NB4 (cell line): ENCODE results near the gene DYDC2.

ENCODE experiments used
- DNase-seq: peaks from one replicate; pipeline ENCODE4 v3.0.0; 2010; ENCODE audit warnings: low read depth
- H3K4me3 ChIP-seq: one replicate; pipeline ENCODE4 v1.5.1; 2011; ENCODE audit warnings: mild to moderate bottlenecking, low read depth, low read length, moderate library complexity
- MYC ChIP-seq: IDR thresholded peaks from 2 replicates; pipeline ENCODE4 v1.6.1; 2011; ENCODE audit warnings: low read depth, low read length
- POLR2A ChIP-seq: IDR thresholded peaks from 2 replicates; pipeline ENCODE4 v1.6.1; 2011; ENCODE audit warnings: mild to moderate bottlenecking; ENCODE audit not compliant: insufficient read length; ENCODE audit errors: extremely low read depth
- TF ChIP-seq, protein P1 (sequence below): IDR thresholded peaks from one replicate; pipeline ENCODE4 v1.5.1; 2012; ENCODE audit warnings: low read depth, low read length
- TF ChIP-seq, protein P2 (sequence below): IDR thresholded peaks from 2 replicates; pipeline ENCODE4 v1.6.1; 2011; ENCODE audit warnings: low read depth, low read length

The DYDC2 gene

GRCh38 chr10:80324891-80325364, 31.7 kb upstream of the DYDC2 start:
- no peak overlapping the region for H3K4me3 ChIP-seq
- TF ChIP-seq POLR2A (no peak), MYC (no peak)
- TF ChIP-seq, protein P1, sequence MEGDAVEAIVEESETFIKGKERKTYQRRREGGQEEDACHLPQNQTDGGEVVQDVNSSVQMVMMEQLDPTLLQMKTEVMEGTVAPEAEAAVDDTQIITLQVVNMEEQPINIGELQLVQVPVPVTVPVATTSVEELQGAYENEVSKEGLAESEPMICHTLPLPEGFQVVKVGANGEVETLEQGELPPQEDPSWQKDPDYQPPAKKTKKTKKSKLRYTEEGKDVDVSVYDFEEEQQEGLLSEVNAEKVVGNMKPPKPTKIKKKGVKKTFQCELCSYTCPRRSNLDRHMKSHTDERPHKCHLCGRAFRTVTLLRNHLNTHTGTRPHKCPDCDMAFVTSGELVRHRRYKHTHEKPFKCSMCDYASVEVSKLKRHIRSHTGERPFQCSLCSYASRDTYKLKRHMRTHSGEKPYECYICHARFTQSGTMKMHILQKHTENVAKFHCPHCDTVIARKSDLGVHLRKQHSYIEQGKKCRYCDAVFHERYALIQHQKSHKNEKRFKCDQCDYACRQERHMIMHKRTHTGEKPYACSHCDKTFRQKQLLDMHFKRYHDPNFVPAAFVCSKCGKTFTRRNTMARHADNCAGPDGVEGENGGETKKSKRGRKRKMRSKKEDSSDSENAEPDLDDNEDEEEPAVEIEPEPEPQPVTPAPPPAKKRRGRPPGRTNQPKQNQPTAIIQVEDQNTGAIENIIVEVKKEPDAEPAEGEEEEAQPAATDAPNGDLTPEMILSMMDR = no peak
- TF ChIP-seq, protein P2, sequence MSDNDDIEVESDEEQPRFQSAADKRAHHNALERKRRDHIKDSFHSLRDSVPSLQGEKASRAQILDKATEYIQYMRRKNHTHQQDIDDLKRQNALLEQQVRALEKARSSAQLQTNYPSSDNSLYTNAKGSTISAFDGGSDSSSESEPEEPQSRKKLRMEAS = no peak
- DNase-seq = no peak

GRCh38 chr10:80333983-80334382, 22.6 kb upstream of the DYDC2 start:
- no peak overlapping the region for H3K4me3 ChIP-seq
- no peak for DNase-seq
- TF ChIP-seq, protein P2 = no peak
- TF ChIP-seq, protein P1 = no peak
- TF ChIP-seq POLR2A = no peak
- TF ChIP-seq MYC = no peak

- TF ChIP-seq MYC (no peak), POLR2A (no peak)
- TF ChIP-seq, protein P2 = no peak
- TF ChIP-seq, protein P1 = no peak
- DNase-seq = no peak
- H3K4me3 ChIP-seq = no peak overlapping the region
Measured at GRCh38 chr10:80344276-80344675, 12.3 kb upstream of the DYDC2 start.

DNA sequence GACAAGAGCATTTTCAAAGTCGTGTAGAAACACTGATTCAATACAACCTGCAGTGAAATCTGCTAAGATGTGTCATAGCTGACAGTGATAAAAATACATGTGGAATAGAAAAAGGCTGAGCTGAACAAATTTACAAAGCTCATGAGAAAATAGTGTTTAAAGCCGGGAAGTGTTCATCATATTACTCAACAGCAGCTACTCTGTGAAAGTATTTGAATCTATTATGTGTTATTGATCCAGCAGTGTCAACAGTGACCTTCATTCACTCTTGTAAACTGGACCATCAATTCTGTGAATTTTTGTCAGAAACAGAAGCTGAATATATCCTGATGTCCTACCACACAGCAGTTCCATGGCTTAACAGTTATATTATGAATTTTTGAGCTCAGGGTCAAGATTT, 11.7 kb upstream of the DYDC2 start:
- no peak for DNase-seq
- TF ChIP-seq, protein P1 = no peak
- TF ChIP-seq MYC (no peak), POLR2A (no peak)
- TF ChIP-seq, protein P2 = no peak

DNA sequence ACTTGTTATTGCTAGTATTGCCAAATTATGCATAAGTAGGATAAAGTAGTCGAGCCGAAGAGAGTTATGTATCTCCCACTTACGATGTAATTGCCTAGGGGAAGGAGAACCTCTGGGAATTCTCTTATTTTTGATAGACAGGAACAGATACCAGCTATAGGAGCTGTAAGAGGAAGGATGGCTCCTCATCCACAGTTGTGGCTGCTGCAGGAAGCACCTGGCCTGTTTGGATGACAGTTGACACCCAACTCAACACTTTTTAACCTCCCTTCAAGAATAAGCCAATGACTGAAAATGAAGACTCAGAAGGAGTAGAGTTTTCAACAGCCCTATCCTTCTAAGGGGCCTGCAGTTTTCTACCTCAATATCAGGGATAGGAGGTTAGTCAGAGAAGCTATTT, 6.3 kb upstream of the DYDC2 start:
- no peak for DNase-seq
- TF ChIP-seq POLR2A (no peak), MYC (no peak)
- TF ChIP-seq, protein P1 = no peak
- TF ChIP-seq, protein P2 = no peak
- H3K4me3 ChIP-seq = no peak overlapping the region

More for the DNA sequence above, 11.7 kb upstream of the DYDC2 start:
- no peak overlapping the region for H3K4me3 ChIP-seq

DNA sequence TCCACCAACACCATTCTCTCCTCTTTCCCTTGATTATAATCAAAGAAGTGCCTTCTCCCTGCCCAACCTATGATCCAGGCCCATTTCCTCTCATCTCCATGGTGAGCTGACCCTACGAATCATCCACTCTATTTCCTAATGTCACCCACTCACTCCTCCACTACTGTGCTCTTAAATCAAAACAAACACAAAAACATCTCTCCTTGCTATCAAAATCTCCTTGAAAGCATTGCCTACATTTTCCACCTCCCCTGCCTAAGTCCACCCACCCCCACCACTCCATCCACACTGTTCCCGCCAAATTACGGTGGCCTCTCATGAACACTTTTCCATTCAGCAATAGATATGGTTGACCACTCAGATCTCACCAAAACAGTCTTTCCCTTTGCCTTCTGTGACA, 5.4 kb upstream of the DYDC2 start:
- DNase-seq = no peak
- TF ChIP-seq, protein P1 = no peak
- TF ChIP-seq POLR2A (no peak), MYC (no peak)
- no peak overlapping the region for H3K4me3 ChIP-seq
